PC-3 (cell line): Measurements from ENCODE around the gene TSN.

Experiments
- CTCF ChIP-seq: fragments of 300-600 bp; sonication (generic); conservative IDR thresholded peaks from 2 replicates; pipeline ENCODE4 v1.5.1; 2017; ENCODE audit warnings: antibody characterized with exemption, low read depth, mild to moderate bottlenecking, low read length
- EZH2 ChIP-seq: fragments of 300-600 bp; sonication (generic); IDR thresholded peaks from one replicate; pipeline ENCODE4 v1.6.1; 2017; ENCODE audit warnings: antibody characterized with exemption, mild to moderate bottlenecking, low read length; ENCODE audit not compliant: unreplicated experiment
- EZH2phosphoT487 ChIP-seq: fragments of 300-600 bp; sonication (generic); IDR thresholded peaks from 2 replicates; pipeline ENCODE4 v1.6.1; 2018; ENCODE audit warnings: mild to moderate bottlenecking, antibody characterized with exemption, low read length, borderline replicate concordance

DNA sequence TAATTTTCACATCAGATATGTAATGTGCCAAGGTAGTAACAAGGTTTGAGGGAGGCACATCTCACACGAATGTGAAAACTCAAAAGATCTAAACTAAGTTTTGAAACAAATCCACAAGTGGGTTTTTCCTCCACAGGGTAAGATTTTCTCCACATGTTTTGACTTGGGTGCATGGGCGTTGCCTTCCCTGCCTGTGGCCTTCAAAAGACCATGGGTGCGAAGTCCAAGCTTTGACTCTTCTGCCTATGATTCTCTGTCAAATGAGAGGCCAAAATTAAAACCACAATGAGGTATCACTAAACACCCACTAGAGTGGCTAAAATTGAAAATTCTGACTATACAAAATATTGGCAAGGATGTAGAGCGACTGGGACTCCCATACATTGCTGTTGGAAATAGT, 49.5 kb upstream of the TSN start:
- TF ChIP-seq CTCF, result no peak
- TF ChIP-seq EZH2, result no peak
- TF ChIP-seq EZH2phosphoT487, result no peak
